B cell (primary cell): ENCODE data around the gene PDE3A. TPM values are rescaled to one million over a fixed set of nuclear protein-coding genes. Genes with fewer than 3 reads are reported as not detected.
"Not testable (repeated sequence)": the region's sequence is repeated elsewhere in the genome, so short reads cannot be mapped to it uniquely, and the experiment has no call there.

ENCODE experiments used
- ATAC-seq: fragments of 200-7000 bp; cut with Tn5 transposase; one replicate; pipeline ENCODE4 v1.10.0; 2021; ENCODE audit warnings: low read depth, mild to moderate bottlenecking, moderate number of reproducible peaks, moderate library complexity
- CTCF ChIA-PET: fragments of 350-600 bp; sonication (Branson Sonifier 250); formaldehyde crosslinking; loops from one replicate; lab custom pipeline; 2021; ENCODE audit warnings: antibody characterized with exemption, inconsistent platforms; lab: Charles Lee
- POLR2A ChIA-PET: fragments of 350-600 bp; sonication (Branson Sonifier 250); formaldehyde crosslinking; loops from one replicate; lab custom pipeline; 2021; ENCODE audit warnings: antibody characterized with exemption; lab: Charles Lee
- DNase-seq: peaks from one replicate; pipeline ENCODE4 v3.0.0; 2013
- H2AFZ ChIP-seq: 2 replicates; pipeline ENCODE4 v1.6.1; 2012; ENCODE audit warnings: mild to moderate bottlenecking, low read depth, low read length; ENCODE audit not compliant: insufficient read depth, poor library complexity, severe bottlenecking
- H3K27ac ChIP-seq, 2 donors: 1 replicate in 1 of 2; 2 replicates in 1 of 2; pipeline ENCODE4 v1.5.1; 2012 to 2013; ENCODE audit warnings: low read length in 2 of 2, mild to moderate bottlenecking in 2 of 2, moderate library complexity in 1 of 2
- H3K27me3 ChIP-seq, 4 experiments: fragments of 200-600 bp in 1 of 4; sonication (generic) in 1 of 4; replicated peaks in 1 of 4; 1 replicate in 2 of 4; 2 replicates in 2 of 4; pipeline versions ENCODE4 v1.6.1 to v1.7.0; 2013 to 2016; ENCODE audit warnings: low read length in 3 of 4, mild to moderate bottlenecking in 2 of 4, mixed read lengths in 1 of 4, moderate library complexity in 1 of 4; ENCODE audit not compliant: insufficient read depth in 4 of 4, control insufficient read depth in 3 of 4; ENCODE audit errors: control extremely low read depth in 1 of 4
- H3K36me3 ChIP-seq, 2 experiments: replicated peaks in 1 of 2; 1 replicate in 1 of 2; 2 replicates in 1 of 2; pipeline versions ENCODE4 v1.6.1 to v1.7.1; 2013; ENCODE audit warnings: low read length in 1 of 2; ENCODE audit not compliant: insufficient read depth in 2 of 2, control insufficient read depth in 1 of 2; ENCODE audit errors: control extremely low read depth in 1 of 2, extremely low read depth in 1 of 2
- H3K4me1 ChIP-seq, 2 donors: fragments of 200-600 bp in 1 of 2; sonication (generic) in 1 of 2; 1 replicate in 1 of 2; 2 replicates in 1 of 2; pipeline versions ENCODE4 v1.5.1 to v1.6.1; 2013 to 2017; ENCODE audit warnings: low read length in 2 of 2; ENCODE audit not compliant: control insufficient read depth in 2 of 2, insufficient read depth in 2 of 2
- H3K4me2 ChIP-seq: replicated peaks from 2 replicates; pipeline ENCODE3; 2012; ENCODE audit warnings: mild to moderate bottlenecking, low read depth, low read length; ENCODE audit not compliant: poor library complexity, severe bottlenecking
- H3K4me3 ChIP-seq, 5 experiments: fragments of 200-600 bp in 1 of 5; sonication (generic) in 1 of 5; 1 replicate in 3 of 5; 2 replicates in 2 of 5; pipeline versions ENCODE4 v1.5.1 to v1.7.0; 2011 to 2016; ENCODE audit warnings: low read length in 4 of 5, mild to moderate bottlenecking in 4 of 5, low read depth in 2 of 5, control low read depth in 1 of 5, moderate library complexity in 1 of 5; ENCODE audit not compliant: insufficient read depth in 1 of 5; ENCODE audit errors: control extremely low read depth in 1 of 5, extremely low read depth in 1 of 5
- H3K79me2 ChIP-seq: fragments of 200-600 bp; sonication (generic); one replicate; pipeline ENCODE4 v1.6.0; 2016; ENCODE audit warnings: low read length; ENCODE audit not compliant: control insufficient read depth, insufficient read depth
- H3K9ac ChIP-seq: fragments of 200-600 bp; sonication (generic); 2 replicates; pipeline ENCODE4 v1.6.1; 2017; ENCODE audit warnings: mild to moderate bottlenecking, low read length, moderate library complexity
- H3K9me3 ChIP-seq, 3 donors: one replicate each; pipeline versions ENCODE4 v1.6.1 to v1.7.1; 2013; ENCODE audit warnings: low read length in 2 of 3; ENCODE audit not compliant: control insufficient read depth in 2 of 3, insufficient read depth in 1 of 3; ENCODE audit errors: control extremely low read depth in 1 of 3
- H4K20me1 ChIP-seq: 2 replicates; pipeline ENCODE4 v1.6.0; 2012; ENCODE audit warnings: mild to moderate bottlenecking, low read length; ENCODE audit not compliant: insufficient read depth, control insufficient read depth, poor library complexity, severe bottlenecking
- H3K27ac Mint-ChIP-seq: one replicate; pipeline ENCODE4 v1.8.0; 2021; ENCODE audit warnings: mixed read lengths
- H3K27me3 Mint-ChIP-seq: one replicate; pipeline ENCODE4 v1.8.0; 2021; ENCODE audit warnings: mixed read lengths
- H3K4me1 Mint-ChIP-seq: one replicate; pipeline ENCODE4 v1.8.0; 2021; ENCODE audit warnings: mixed read lengths
- H3K4me3 Mint-ChIP-seq: one replicate; pipeline ENCODE4 v1.8.0; 2021; ENCODE audit warnings: mixed read lengths
- H3K9me3 Mint-ChIP-seq: one replicate; pipeline ENCODE4 v1.8.0; 2022; ENCODE audit warnings: mixed read lengths; ENCODE audit not compliant: insufficient read depth
- CTCF ChIP-seq: fragments of 200-600 bp; IDR thresholded peaks from one replicate; pipeline ENCODE4 v1.8.0; 2022; ENCODE audit warnings: antibody characterized with exemption, mild to moderate bottlenecking
- EZH2 ChIP-seq: IDR thresholded peaks from 2 replicates; pipeline ENCODE4 v1.6.1; 2012; ENCODE audit warnings: borderline replicate concordance, low read depth, mild to moderate bottlenecking, moderate library complexity, low read length; ENCODE audit not compliant: insufficient read depth, poor library complexity, severe bottlenecking
- WGBS: methylation state at CpG from one replicate; pipeline ENCODE4 v1.1.5; 2013; ENCODE audit warnings: missing lambda C conversion rate; ENCODE audit not compliant: insufficient coverage; 5-methylcytosine and 5-hydroxymethylcytosine counted together
- intact Hi-C: fragments of 100-400 bp; cut with micrococcal nuclease; formaldehyde crosslinking; loops from one replicate; pipeline ENCODE4 v1.10.0; 2022
- polyA plus RNA-seq: library from polyadenylated mRNA; depleted of rRNA; stranded (reverse); fragments of >200 nt; gene quantifications from 2 replicates; pipeline ENCODE4 v1.2.3, GENCODE V29; 2012
- total RNA-seq, 2 donors: library from RNA; stranded (reverse); fragments of 120-200 nt in 1 of 2; gene quantifications; 1 replicate in 1 of 2; 2 replicates in 1 of 2; pipeline versions ENCODE4 v1.2.3 to v1.2.4, GENCODE V29; 2013 to 2022

The PDE3A gene
- total and polyA plus RNA-seq, 2 donors (not counting 1 experiment from before 2014, with no cell fraction given), result not detected

- H3K27me3 ChIP-seq, result no peaks in the 10 kb centered on the region
- ChIA-PET CTCF (no interaction called here), POLR2A (no interaction called here)
- no peaks in the 10 kb centered on the region for H3K9me3 ChIP-seq
- Mint-ChIP-seq H3K9me3 (no peaks in the 10 kb centered on the region), H3K4me3 (no peak overlapping the region), H3K4me1 (no peaks in the 10 kb centered on the region), H3K27me3 (no peaks in the 10 kb centered on the region), H3K27ac (no peak overlapping the region)
- no peak overlapping the region for H2AFZ ChIP-seq
- DNase-seq (no peak), ATAC-seq (no peak)
- intact Hi-C loops, result no loop called here
- no peaks in the 10 kb centered on the region for H3K4me1 ChIP-seq
- no peak for TF ChIP-seq EZH2
- no peak for TF ChIP-seq CTCF
- H3K36me3 ChIP-seq, result no peaks in the 10 kb centered on the region
- H3K4me3 ChIP-seq, result no peak overlapping the region
- no peaks in the 10 kb centered on the region for H4K20me1 ChIP-seq
- no peak overlapping the region for H3K4me2 ChIP-seq
- no peak overlapping the region for H3K27ac ChIP-seq
- no peaks in the 10 kb centered on the region for H3K79me2 ChIP-seq
- WGBS, result no CpG with 5 or more reads among the region's 3 CpGs
- no peak overlapping the region for H3K9ac ChIP-seq
Measured at GRCh38 chr12:20604408-20605067, 236.2 kb downstream of the PDE3A start.

- WGBS, result 88% methylated on average over 6 of the region's 8 CpGs
- H3K9me3 ChIP-seq, H3K4me1 Mint-ChIP-seq, H3K27ac Mint-ChIP-seq, POLR2A ChIA-PET, CTCF ChIA-PET, H3K27ac ChIP-seq, H3K27me3 ChIP-seq, H3K79me2 ChIP-seq, H3K9me3 Mint-ChIP-seq, H3K4me3 Mint-ChIP-seq, H3K27me3 Mint-ChIP-seq, intact Hi-C loops, DNase-seq, H4K20me1 ChIP-seq, H3K4me3 ChIP-seq, H3K36me3 ChIP-seq, ATAC-seq, H3K9ac ChIP-seq, H3K4me1 ChIP-seq, H3K4me2 ChIP-seq, H2AFZ ChIP-seq: not testable (repeated sequence)
Measured at GRCh38 chr12:20615020-20615419, 246.7 kb downstream of the PDE3A start.
